Stimulated activated effector memory CD8-positive, alpha-beta T cell treated with anti-CD3 and anti-CD28 coated beads, Interleukin-12 subunit alpha, Interleukin-12 subunit beta, amount 100 ng/mL, for 72 hours (primary cell): ENCODE measurements around the gene CEP20.
"Not testable (repeated sequence)": the region's sequence is repeated elsewhere in the genome, so short reads cannot be mapped to it uniquely, and the experiment has no call there.

Experiments
- ATAC-seq: fragments of 150-1000 bp; cut with Tn5 transposase; 2 replicates; pipeline ENCODE4 v1.10.0; 2021
- DNase-seq, 2 donors: peaks; one replicate each; pipeline ENCODE4 v3.0.0; 2021 to 2022; ENCODE audit warnings: low spot score in 2 of 2
- H3K27ac Mint-ChIP-seq: one replicate; pipeline ENCODE4 v1.8.0; 2022; ENCODE audit warnings: mild to moderate bottlenecking, mixed read lengths
- H3K36me3 Mint-ChIP-seq: one replicate; pipeline ENCODE4 v1.8.0; 2022; ENCODE audit warnings: mild to moderate bottlenecking, mixed read lengths
- H3K4me1 Mint-ChIP-seq: one replicate; pipeline ENCODE4 v1.8.0; 2022; ENCODE audit warnings: mixed read lengths
- H3K4me3 Mint-ChIP-seq: one replicate; pipeline ENCODE4 v1.8.0; 2022; ENCODE audit warnings: mild to moderate bottlenecking, mixed read lengths
- H3K9me3 Mint-ChIP-seq: one replicate; pipeline ENCODE4 v1.8.0; 2022; ENCODE audit warnings: mixed read lengths

CEP20 gene

DNA sequence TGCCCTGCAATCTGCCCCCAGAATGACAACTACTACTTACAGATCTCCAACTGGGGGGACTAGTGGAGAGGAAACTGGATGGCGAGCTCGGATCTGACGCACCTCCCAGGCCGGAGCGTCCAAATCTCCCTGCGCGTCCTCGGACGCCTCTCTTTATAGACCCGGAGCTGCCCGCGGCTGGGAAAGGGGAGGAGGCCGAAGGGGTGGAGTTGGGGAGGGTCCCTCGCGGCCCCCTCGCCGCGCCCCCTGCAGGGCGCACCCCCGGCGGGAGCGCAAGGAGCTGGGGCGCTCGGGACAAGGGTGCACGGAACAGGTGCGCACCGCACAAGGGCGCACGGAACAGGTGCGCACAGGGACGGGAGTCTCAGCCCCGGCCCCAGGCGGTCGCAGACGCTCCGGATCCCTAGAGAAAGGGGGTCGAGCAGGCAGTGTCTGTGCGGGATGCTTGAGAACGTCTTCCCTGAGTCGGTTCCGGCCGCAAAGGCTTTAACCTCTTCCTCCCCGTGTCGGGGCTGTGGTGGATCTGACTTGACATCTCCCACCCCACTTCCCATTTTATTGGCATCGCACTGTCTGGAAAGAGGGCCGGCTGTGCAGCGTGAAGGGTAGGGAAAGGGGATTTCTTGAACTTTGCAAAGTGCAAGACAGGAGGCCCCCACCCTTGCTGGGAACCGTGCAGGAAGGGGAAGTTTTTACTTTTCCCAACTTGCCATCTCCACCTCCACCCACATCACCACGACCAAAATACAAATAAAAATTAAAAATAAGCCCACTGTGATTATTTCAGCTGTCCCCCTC is 31.3 kb downstream of the CEP20 start, which contains the start of gene MYH11:
Gene MYH11 (minus strand): TSS at position 128 of the 798 bp plus-strand sequence. CDS start 18,776 bp downstream, outside the sequence.
- Mint-ChIP-seq H3K4me3 (peak within 1 kb of the TSS; percentile 25), H3K27ac (no peak within 1 kb of the TSS), H3K36me3 (no peaks in the 10 kb centered on the region), H3K9me3 (no peaks in the 10 kb centered on the region), H3K4me1 (peaks cover 8% of the 10 kb centered on the region)
- DNase-seq = no peak
- ATAC-seq = no peak

DNA sequence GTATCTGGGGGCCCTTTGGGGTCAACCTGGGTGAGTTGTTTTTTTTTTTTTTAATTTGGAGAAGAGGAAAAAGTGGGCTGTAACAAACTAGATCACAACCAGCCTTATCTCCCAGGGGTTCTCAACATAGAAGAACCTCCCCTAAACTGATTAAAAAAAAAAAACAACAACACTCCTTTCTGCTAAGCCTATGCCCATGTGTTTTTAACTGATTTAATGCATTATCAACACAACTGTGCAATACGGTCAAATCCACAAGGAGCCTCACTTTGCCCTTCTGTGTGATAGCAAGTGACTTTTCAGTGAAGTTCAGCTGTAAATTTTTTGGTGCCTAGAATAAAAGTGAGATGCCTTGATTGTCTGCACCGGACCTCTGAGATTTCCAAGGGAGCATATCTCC is 32.2 kb downstream of the CEP20 start:
- Mint-ChIP-seq H3K4me3 (no peak overlapping the region), H3K9me3 (no peaks in the 10 kb centered on the region), H3K36me3 (no peaks in the 10 kb centered on the region), H3K27ac (no peak overlapping the region), H3K4me1 (peaks cover 8% of the 10 kb centered on the region)
- DNase-seq (no peak), ATAC-seq (no peak)

- Mint-ChIP-seq H3K27ac (no peak overlapping the region), H3K9me3 (no peaks in the 10 kb centered on the region), H3K4me1 (peaks cover 8% of the 10 kb centered on the region), H3K4me3 (no peak overlapping the region), H3K36me3 (no peaks in the 10 kb centered on the region)
- ATAC-seq (no peak), DNase-seq (no peak)
Observed at GRCh38 chr16:15855704-15856003, 32.7 kb downstream of the CEP20 start.

DNA sequence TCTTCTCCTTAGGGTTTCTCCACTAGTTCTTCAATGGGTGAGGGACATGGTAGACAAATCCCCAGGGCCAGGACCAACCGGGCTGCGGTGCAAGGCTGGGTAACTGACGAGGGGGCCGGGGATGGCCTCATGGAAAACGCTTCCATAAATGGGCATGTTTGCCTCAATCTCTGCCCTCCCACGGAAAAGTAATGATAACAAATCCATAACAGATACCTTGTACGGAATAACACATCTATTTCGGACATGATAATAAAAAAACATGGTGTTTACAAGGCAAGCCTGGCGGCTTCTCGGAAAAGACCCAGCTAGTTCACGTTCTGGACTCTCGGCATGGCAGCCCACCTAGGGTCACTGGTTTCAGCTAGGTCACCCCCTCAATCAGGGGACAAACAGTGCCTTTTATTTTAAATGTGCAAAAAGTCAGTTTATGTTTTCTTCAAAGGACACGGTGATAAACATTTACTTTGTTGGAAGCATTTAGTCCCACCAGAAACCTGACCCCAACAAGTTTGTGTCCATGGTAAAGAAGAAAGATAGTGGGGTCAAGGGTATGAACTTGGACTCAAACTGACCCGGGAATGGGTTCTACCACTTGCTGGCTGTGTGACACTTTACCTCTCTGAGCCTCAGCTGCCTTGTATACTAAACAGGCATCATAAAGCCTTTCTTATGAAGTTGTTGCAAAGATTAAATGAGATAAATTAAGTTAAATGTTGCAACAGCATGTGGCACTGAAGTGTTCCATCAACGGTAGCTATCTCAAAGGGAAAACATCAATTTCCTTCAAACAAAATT is 33.3 kb downstream of the CEP20 start:
- H3K4me3 Mint-ChIP-seq = no peak overlapping the region
- no peak for DNase-seq
- ATAC-seq = no peak
- no peaks in the 10 kb centered on the region for H3K36me3 Mint-ChIP-seq
- H3K4me1 Mint-ChIP-seq = peaks cover 8% of the 10 kb centered on the region
- H3K27ac Mint-ChIP-seq = no peak overlapping the region
- H3K9me3 Mint-ChIP-seq = no peaks in the 10 kb centered on the region

GRCh38 chr16:15854061-15854460 is 34.3 kb downstream of the CEP20 start:
- H3K4me3 Mint-ChIP-seq = no peak overlapping the region
- DNase-seq = no peak
- no peak for ATAC-seq
- H3K36me3 Mint-ChIP-seq = no peaks in the 10 kb centered on the region
- no peaks in the 10 kb centered on the region for H3K9me3 Mint-ChIP-seq
- H3K27ac Mint-ChIP-seq = no peak overlapping the region
- H3K4me1 Mint-ChIP-seq = peaks cover 8% of the 10 kb centered on the region

- Mint-ChIP-seq H3K9me3 (no peaks in the 10 kb centered on the region), H3K4me3 (no peak overlapping the region), H3K27ac (no peak overlapping the region), H3K4me1 (peaks cover 6% of the 10 kb centered on the region), H3K36me3 (no peaks in the 10 kb centered on the region)
- no peak for DNase-seq
- no peak for ATAC-seq
Observed at GRCh38 chr16:15853021-15853420, 35.4 kb downstream of the CEP20 start.

- not testable (repeated sequence) for DNase-seq, H3K4me3 Mint-ChIP-seq, ATAC-seq, H3K4me1 Mint-ChIP-seq, H3K27ac Mint-ChIP-seq, H3K36me3 Mint-ChIP-seq, H3K9me3 Mint-ChIP-seq
Observed at GRCh38 chr16:15850555-15850954, 37.8 kb downstream of the CEP20 start.

DNA sequence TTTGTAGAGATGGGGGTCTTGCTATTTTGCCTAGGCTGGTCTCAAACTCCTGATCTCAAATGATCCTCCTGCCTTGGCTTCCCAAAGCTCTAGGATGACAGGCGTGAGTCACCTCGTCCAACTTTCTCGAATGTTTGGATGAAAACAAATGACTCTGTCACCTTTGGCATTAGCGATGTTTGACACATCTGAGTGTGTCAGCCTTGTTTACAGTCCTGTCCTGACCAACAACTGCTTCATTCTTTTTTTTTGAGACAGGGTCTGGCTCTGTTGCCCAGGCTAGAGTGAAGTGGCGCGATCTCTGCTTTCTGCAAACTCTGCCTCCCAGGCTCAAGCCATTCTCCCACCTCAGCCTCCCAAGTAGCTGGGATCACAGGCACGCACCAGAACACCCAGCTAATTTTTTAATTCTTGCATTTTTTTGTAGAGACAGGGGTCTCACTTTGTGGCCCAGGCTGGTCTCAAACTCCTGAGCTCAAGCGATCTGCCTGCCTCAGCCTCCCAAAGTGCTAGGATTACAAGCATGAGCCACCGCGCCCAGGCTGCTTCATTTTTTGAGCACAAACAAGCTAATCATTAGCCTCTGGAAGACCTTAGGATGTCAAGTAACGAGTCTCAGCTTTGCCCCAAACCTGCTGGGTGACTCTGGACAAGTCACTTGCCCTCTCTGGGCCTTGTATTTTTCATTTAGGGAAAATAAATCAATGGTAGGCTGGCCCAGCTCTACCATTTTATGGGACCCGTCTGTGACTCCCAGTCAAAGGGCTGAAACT is 39.0 kb downstream of the CEP20 start:
- H3K9me3 Mint-ChIP-seq = no peaks in the 10 kb centered on the region
- no peaks in the 10 kb centered on the region for H3K36me3 Mint-ChIP-seq
- H3K4me1 Mint-ChIP-seq = no peaks in the 10 kb centered on the region
- ATAC-seq = no peak
- no peak for DNase-seq
- H3K4me3 Mint-ChIP-seq = no peak overlapping the region
- H3K27ac Mint-ChIP-seq = no peak overlapping the region

- H3K4me1 Mint-ChIP-seq = no peaks in the 10 kb centered on the region
- H3K36me3 Mint-ChIP-seq = no peaks in the 10 kb centered on the region
- DNase-seq = no peak
- no peak for ATAC-seq
- H3K9me3 Mint-ChIP-seq = no peaks in the 10 kb centered on the region
- H3K4me3 Mint-ChIP-seq = no peak overlapping the region
- H3K27ac Mint-ChIP-seq = no peak overlapping the region
Observed at GRCh38 chr16:15847611-15848175, 40.7 kb downstream of the CEP20 start.

DNA sequence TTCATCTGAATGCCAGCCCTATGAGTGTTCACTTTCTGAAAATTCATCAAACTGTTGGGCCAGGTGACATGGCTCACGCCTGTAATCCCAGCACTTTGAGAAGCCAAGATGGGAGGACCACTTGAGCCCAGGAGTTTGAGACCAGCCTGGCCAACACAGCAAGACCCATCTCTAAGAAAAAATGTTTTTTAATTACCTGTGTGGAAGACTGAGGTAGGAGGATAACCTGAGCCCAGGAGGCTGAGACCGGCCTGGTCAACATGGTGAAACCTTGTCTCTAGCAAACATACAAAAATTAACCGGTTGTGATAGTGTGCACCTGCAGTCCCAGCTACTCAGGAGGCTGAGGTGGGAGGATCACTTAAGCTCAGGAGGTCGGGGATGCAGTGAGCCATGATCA is 41.9 kb downstream of the CEP20 start:
- Mint-ChIP-seq H3K27ac (no peak overlapping the region), H3K4me3 (no peak overlapping the region), H3K36me3 (no peaks in the 10 kb centered on the region), H3K4me1 (no peaks in the 10 kb centered on the region), H3K9me3 (no peaks in the 10 kb centered on the region)
- no peak for ATAC-seq
- no peak for DNase-seq

DNA sequence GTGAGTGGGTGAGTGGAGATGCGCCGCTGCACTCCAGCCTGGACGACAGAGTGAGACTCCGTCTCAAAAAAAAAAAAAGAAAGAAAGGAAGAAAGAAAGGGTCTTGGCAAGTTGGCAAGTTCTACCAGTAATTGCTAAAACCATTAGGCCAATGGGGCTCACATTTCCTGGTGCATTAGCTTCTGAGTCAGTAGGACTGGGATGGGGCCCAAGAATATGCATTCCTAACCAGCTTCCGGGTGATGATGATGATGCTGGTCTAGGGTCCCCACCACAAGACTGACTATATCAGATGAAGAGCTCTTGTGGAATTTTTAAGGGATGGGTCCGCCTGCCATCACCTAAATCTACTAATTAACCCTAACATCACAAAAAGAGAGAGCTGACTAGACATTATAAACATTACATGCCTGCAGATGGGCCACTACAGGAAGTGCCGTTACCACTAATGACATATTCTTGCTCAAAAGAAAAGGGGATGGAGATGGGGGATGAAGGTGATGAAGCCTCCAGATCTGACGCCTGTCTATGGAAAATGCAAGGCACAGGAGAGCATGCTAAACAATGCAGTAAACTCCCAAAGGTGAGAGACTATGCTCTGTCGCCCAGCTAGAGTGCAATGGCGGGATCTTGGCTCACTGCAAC is 44.6 kb downstream of the CEP20 start:
- no peak for DNase-seq
- no peak overlapping the region for H3K27ac Mint-ChIP-seq
- no peaks in the 10 kb centered on the region for H3K36me3 Mint-ChIP-seq
- H3K4me1 Mint-ChIP-seq = no peaks in the 10 kb centered on the region
- no peak for ATAC-seq
- no peaks in the 10 kb centered on the region for H3K9me3 Mint-ChIP-seq
- H3K4me3 Mint-ChIP-seq = no peak overlapping the region

GRCh38 chr16:15839204-15839603 is 49.2 kb downstream of the CEP20 start:
- ATAC-seq, H3K27ac Mint-ChIP-seq: not testable (repeated sequence)

DNA sequence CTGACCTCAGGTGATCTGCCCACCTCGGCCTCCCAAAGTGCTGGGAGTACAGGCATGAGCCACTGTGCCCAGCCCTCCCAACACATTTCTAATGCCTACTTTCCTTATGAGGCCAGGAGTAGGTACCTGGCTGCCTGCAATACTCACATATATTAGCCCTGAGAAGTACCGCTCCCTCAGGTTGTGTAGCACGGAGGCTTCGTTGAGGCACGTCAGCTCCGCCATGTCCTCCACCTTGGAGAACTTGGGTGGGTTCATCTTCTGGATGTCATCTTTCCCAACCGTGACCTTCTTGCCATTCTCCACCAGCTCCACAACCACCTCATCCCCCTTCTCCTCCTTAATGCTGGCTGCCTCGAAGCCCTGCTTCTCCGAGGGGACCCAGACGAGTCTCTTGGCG is 50.6 kb downstream of the CEP20 start:
- Mint-ChIP-seq H3K9me3 (no peaks in the 10 kb centered on the region), H3K4me1 (peaks cover 10% of the 10 kb centered on the region), H3K27ac (no peak overlapping the region), H3K4me3 (no peak overlapping the region), H3K36me3 (no peaks in the 10 kb centered on the region)
- DNase-seq (no peak), ATAC-seq (no peak)

More at GRCh38 chr16:15839204-15839603, 49.2 kb downstream of the CEP20 start:
- not testable (repeated sequence) for H3K36me3 Mint-ChIP-seq, H3K9me3 Mint-ChIP-seq, DNase-seq, H3K4me3 Mint-ChIP-seq
- peaks cover 10% of the 10 kb centered on the region for H3K4me1 Mint-ChIP-seq

GRCh38 chr16:15836965-15837611 is 51.3 kb downstream of the CEP20 start:
- no peak for ATAC-seq
- H3K4me1 Mint-ChIP-seq = peaks cover 10% of the 10 kb centered on the region
- no peak overlapping the region for H3K4me3 Mint-ChIP-seq
- no peak overlapping the region for H3K27ac Mint-ChIP-seq
- no peaks in the 10 kb centered on the region for H3K9me3 Mint-ChIP-seq
- H3K36me3 Mint-ChIP-seq = no peaks in the 10 kb centered on the region
- DNase-seq = no peak
